ENCODE measurements around the gene PIK3R3.

GRCh38 chr1:46169811-46170454, 37.5 kb upstream of the PIK3R3 start:
- TF ChIP-seq POLR2AphosphoS5 (IDR thresholded peaks at IDR 0.05; ENCODE audit: low read depth, low read length) = no peak
- no peak for TF ChIP-seq POLR2A (IDR thresholded peaks at IDR 0.05; ENCODE audit: low read depth, low read length)

Data from GM12892 (cell line).